ENCODE measurements around the gene MAP2K4. TPM values are rescaled to one million over a fixed set of nuclear protein-coding genes. Genes with fewer than 3 reads are reported as not detected.
"Not testable (repeated sequence)": the region's sequence is repeated elsewhere in the genome, so short reads cannot be mapped to it uniquely, and the experiment has no call there.

The MAP2K4 gene
- total RNA-seq = 10 to 100 TPM; 45.9 to 46.2 TPM
- polyA plus RNA-seq = 30.3 TPM

- peak within 1 kb of the TSS; percentile 67 to 91 (median 84) for H3K27ac Mint-ChIP-seq
These were observed at the start of gene MAP2K4 for GRCh38 chr17:12020642-12021622. Gene MAP2K4 (plus strand): TSS chr17:12020877. CDS start chr17:12020887, 10 bp downstream.

DNA sequence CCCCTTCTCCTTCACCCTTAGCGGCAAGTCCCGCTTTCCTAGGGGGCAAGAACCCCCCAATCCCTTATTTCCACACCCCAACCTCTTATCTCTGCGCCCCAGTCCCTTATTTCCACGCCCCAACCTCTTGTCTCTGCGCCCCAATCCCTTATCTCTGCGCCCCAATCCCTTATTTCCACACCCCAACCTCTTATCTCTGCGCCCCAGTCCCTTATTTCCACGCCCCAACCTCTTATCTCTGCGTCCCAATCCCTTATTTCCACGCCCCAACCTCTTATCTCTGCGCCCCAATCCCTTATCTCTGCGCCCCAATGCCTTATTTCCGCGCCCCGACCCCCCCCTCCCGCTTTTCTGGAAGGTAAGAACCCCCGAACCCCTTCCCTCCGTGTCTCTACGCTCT is 47.9 kb upstream of the MAP2K4 start:
- peaks cover 3 to 29% (median 18%) of the 10 kb centered on the region in 5 donors for H3K9me3 Mint-ChIP-seq
- CTCF ChIA-PET; DNase-seq; H3K4me3 Mint-ChIP-seq; POLR2A ChIA-PET; H3K27me3 Mint-ChIP-seq; H3K4me1 ChIP-seq (ENCODE audit: insufficient read depth, low read length); H3K27me3 ChIP-seq (ENCODE audit: insufficient read depth, low read length, poor library complexity, severe bottlenecking); H3K27ac ChIP-seq (ENCODE audit: low read depth, low read length); H3K4me3 ChIP-seq (ENCODE audit: low read length); H3K9me3 ChIP-seq (ENCODE audit: low read length); H3K27ac Mint-ChIP-seq; H3K4me1 Mint-ChIP-seq: not testable (repeated sequence)
- peaks cover 10% of the 10 kb centered on the region for H3K36me3 ChIP-seq (ENCODE audit: insufficient read depth, low read length)
- H3K36me3 Mint-ChIP-seq = peaks cover 21 to 69% (median 24%) of the 10 kb centered on the region in 3 donors

More at GRCh38 chr17:12020642-12021622, at the start of gene MAP2K4:
- no peaks in the 10 kb centered on the region for H3K27me3 ChIP-seq (ENCODE audit: insufficient read depth, low read length, poor library complexity, severe bottlenecking)
- POLR2A ChIA-PET = interaction anchor here (0.5 to 2.0 kb wide), 8 partner anchors 9 to 997 kb away, joined by 3 to 85 read pairs (median 4); partner anchors contain the start of genes ELAC2 and ZNF18
- H3K27ac ChIP-seq (ENCODE audit: low read depth, low read length) = peak within 1 kb of the TSS; percentile 63
- H3K36me3 ChIP-seq (ENCODE audit: insufficient read depth, low read length) = no peaks in the 10 kb centered on the region
- Mint-ChIP-seq H3K4me1 (peaks cover 41 to 56% (median 54%) of the 10 kb centered on the region in 3 donors), H3K9me3 (no peaks in the 10 kb centered on the region), H3K4me3 (peak within 1 kb of the TSS; percentile 81 to 94 (median 85)), H3K36me3 (no peaks in the 10 kb centered on the region), H3K27me3 (no peaks in the 10 kb centered on the region)
- no peaks in the 10 kb centered on the region for H3K9me3 ChIP-seq (ENCODE audit: low read length)
- peak; percentile 90 to 95 (median 93) for DNase-seq
- H3K4me1 ChIP-seq (ENCODE audit: insufficient read depth, low read length) = peaks cover 31% of the 10 kb centered on the region
- CTCF ChIA-PET = interaction anchor here (1.0 to 3.4 kb wide), 3 partner anchors 12 to 24 kb away, joined by 4 to 23 read pairs (median 8); partner anchors contain the start of gene ZNF18
- H3K4me3 ChIP-seq (ENCODE audit: low read length) = peak within 1 kb of the TSS; percentile 48

DNA sequence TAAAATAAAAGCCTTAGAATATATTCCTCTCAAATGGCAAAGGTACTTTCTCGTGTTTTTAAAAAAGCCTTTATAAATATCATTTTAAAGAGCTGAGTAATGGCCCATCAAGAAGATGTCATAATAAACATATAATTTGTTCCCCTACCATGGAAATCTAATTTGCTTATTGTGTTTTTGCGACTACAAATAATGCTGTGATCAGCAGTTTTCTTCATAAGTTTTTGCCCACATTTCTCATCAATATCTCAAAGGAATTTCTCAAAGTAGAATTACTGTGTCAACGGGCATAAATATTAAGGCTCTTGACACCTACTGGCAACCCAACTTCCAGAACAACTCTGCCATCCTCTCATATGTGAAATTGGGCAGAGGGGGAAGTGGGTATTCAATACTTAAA is 40.9 kb upstream of the MAP2K4 start:
- Histone ChIP-seq H3K27me3 (ENCODE audit: insufficient read depth, low read length, poor library complexity, severe bottlenecking) (no peaks in the 10 kb centered on the region), H3K27ac (ENCODE audit: low read depth, low read length) (no peak overlapping the region), H3K4me1 (ENCODE audit: insufficient read depth, low read length) (no peaks in the 10 kb centered on the region), H3K4me3 (ENCODE audit: low read length) (no peak overlapping the region), H3K36me3 (ENCODE audit: insufficient read depth, low read length) (peaks cover 32% of the 10 kb centered on the region), H3K9me3 (ENCODE audit: low read length) (no peaks in the 10 kb centered on the region)
- no peak overlapping the region for H3K4me3 Mint-ChIP-seq
- no peak for DNase-seq
- ChIA-PET CTCF (no interaction called here), POLR2A (no interaction called here)
- no peak overlapping the region for H3K27ac Mint-ChIP-seq
- no peaks in the 10 kb centered on the region for H3K27me3 Mint-ChIP-seq
- H3K9me3 Mint-ChIP-seq = no peaks in the 10 kb centered on the region
- peaks cover 4 to 8% (median 5%) of the 10 kb centered on the region in 3 donors for H3K4me1 Mint-ChIP-seq
- peaks cover 53 to 71% (median 55%) of the 10 kb centered on the region in 3 donors for H3K36me3 Mint-ChIP-seq

DNA sequence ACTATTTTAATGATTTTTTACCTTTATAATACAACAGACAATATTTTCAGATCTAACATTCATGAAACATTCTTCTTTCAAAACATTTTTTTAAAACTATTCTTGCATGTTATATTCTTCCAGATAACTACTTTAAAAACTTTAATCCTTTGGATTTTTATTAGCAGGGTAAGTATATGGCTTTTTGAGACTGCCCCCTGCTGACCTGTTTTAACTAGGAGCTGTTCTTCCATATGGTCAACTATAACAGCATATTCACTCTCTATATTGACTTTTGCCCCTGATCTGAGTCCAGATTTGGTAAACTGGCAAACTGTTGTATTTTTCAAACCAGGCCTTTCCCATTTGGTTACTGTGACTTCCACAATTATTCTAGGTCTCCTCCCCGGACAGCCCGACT is 39.9 kb upstream of the MAP2K4 start:
- Histone ChIP-seq H3K36me3 (ENCODE audit: insufficient read depth, low read length) (peaks cover 32% of the 10 kb centered on the region), H3K4me3 (ENCODE audit: low read length) (no peak overlapping the region), H3K27me3 (ENCODE audit: insufficient read depth, low read length, poor library complexity, severe bottlenecking) (no peaks in the 10 kb centered on the region), H3K9me3 (ENCODE audit: low read length) (no peaks in the 10 kb centered on the region), H3K4me1 (ENCODE audit: insufficient read depth, low read length) (no peaks in the 10 kb centered on the region), H3K27ac (ENCODE audit: low read depth, low read length) (no peak overlapping the region)
- ChIA-PET POLR2A (interaction anchor here (0.5 kb wide), 1 partner anchor 16 kb away, joined by 4 read pairs; no protein-coding TSS in a partner anchor), CTCF (no interaction called here)
- Mint-ChIP-seq H3K9me3 (no peaks in the 10 kb centered on the region), H3K27ac (peak overlapping the region in 1 of 8 donors; percentile 29), H3K27me3 (no peaks in the 10 kb centered on the region), H3K36me3 (peaks cover 49 to 76% (median 51%) of the 10 kb centered on the region in 3 donors), H3K4me1 (peaks cover 0 to 8% (median 2%) of the 10 kb centered on the region in 3 donors), H3K4me3 (no peak overlapping the region)
- DNase-seq = no peak

GRCh38 chr17:11981862-11982261 is 38.8 kb upstream of the MAP2K4 start:
- no peaks in the 10 kb centered on the region for H3K27me3 ChIP-seq (ENCODE audit: insufficient read depth, low read length, poor library complexity, severe bottlenecking)
- POLR2A ChIA-PET = no interaction called here

GRCh38 chr17:11986179-11986941 is 34.3 kb upstream of the MAP2K4 start:
- H3K4me1 Mint-ChIP-seq = peaks cover 26 to 33% (median 31%) of the 10 kb centered on the region in 3 donors
- POLR2A ChIA-PET = interaction anchor here (0.6 kb wide), 1 partner anchor 11 kb away, joined by 3 read pairs; the partner anchor contains the start of gene ZNF18
- no peak overlapping the region for H3K4me3 Mint-ChIP-seq
- H3K27ac ChIP-seq (ENCODE audit: low read depth, low read length) = no peak overlapping the region
- no peak for DNase-seq
- H3K36me3 ChIP-seq (ENCODE audit: insufficient read depth, low read length) = peaks cover 29% of the 10 kb centered on the region
- no peaks in the 10 kb centered on the region for H3K27me3 Mint-ChIP-seq
- H3K9me3 Mint-ChIP-seq = no peaks in the 10 kb centered on the region
- H3K4me1 ChIP-seq (ENCODE audit: insufficient read depth, low read length) = no peaks in the 10 kb centered on the region
- CTCF ChIA-PET = interaction anchor here (1.3 kb wide), 1 partner anchor 11 kb away, joined by 4 read pairs; the partner anchor contains the start of gene ZNF18
- H3K9me3 ChIP-seq (ENCODE audit: low read length) = no peaks in the 10 kb centered on the region
- H3K27me3 ChIP-seq (ENCODE audit: insufficient read depth, low read length, poor library complexity, severe bottlenecking) = no peaks in the 10 kb centered on the region
- H3K27ac Mint-ChIP-seq = peak overlapping the region in 1 of 8 donors; percentile 32
- H3K36me3 Mint-ChIP-seq = peaks cover 36 to 90% (median 47%) of the 10 kb centered on the region in 3 donors
- H3K4me3 ChIP-seq (ENCODE audit: low read length) = no peak overlapping the region

More at GRCh38 chr17:11981862-11982261, 38.8 kb upstream of the MAP2K4 start:
- Histone ChIP-seq H3K36me3 (ENCODE audit: insufficient read depth, low read length) (peaks cover 31% of the 10 kb centered on the region), H3K27ac (ENCODE audit: low read depth, low read length) (no peak overlapping the region), H3K4me3 (ENCODE audit: low read length) (no peak overlapping the region), H3K4me1 (ENCODE audit: insufficient read depth, low read length) (no peaks in the 10 kb centered on the region), H3K9me3 (ENCODE audit: low read length) (no peaks in the 10 kb centered on the region)
- Mint-ChIP-seq H3K27me3 (no peaks in the 10 kb centered on the region), H3K36me3 (peaks cover 45 to 82% (median 49%) of the 10 kb centered on the region in 3 donors), H3K27ac (peak overlapping the region in 3 of 8 donors; percentile 26 to 68 (median 64)), H3K9me3 (no peaks in the 10 kb centered on the region), H3K4me3 (no peak overlapping the region), H3K4me1 (peaks cover 2 to 12% (median 3%) of the 10 kb centered on the region in 3 donors)
- DNase-seq = no peak
- CTCF ChIA-PET = no interaction called here

- Mint-ChIP-seq H3K4me1 (peaks cover 26 to 36% (median 34%) of the 10 kb centered on the region in 3 donors), H3K9me3 (no peaks in the 10 kb centered on the region), H3K36me3 (peaks cover 34 to 87% (median 47%) of the 10 kb centered on the region in 3 donors), H3K4me3 (no peak overlapping the region), H3K27ac (no peak overlapping the region), H3K27me3 (no peaks in the 10 kb centered on the region)
- ChIA-PET POLR2A (no interaction called here), CTCF (interaction anchor here (1.3 kb wide), 1 partner anchor 10 kb away, joined by 4 read pairs; the partner anchor contains the start of gene ZNF18)
- no peak overlapping the region for H3K27ac ChIP-seq (ENCODE audit: low read depth, low read length)
- no peak for DNase-seq
- no peak overlapping the region for H3K4me3 ChIP-seq (ENCODE audit: low read length)
- H3K4me1 ChIP-seq (ENCODE audit: insufficient read depth, low read length) = no peaks in the 10 kb centered on the region
- H3K27me3 ChIP-seq (ENCODE audit: insufficient read depth, low read length, poor library complexity, severe bottlenecking) = no peaks in the 10 kb centered on the region
- H3K9me3 ChIP-seq (ENCODE audit: low read length) = no peaks in the 10 kb centered on the region
- H3K36me3 ChIP-seq (ENCODE audit: insufficient read depth, low read length) = peaks cover 28% of the 10 kb centered on the region
These were observed 33.7 kb upstream of the MAP2K4 start for GRCh38 chr17:11986942-11987329.
